ENCODE measurements around the gene CCDC146.

CCDC146 gene

DNA sequence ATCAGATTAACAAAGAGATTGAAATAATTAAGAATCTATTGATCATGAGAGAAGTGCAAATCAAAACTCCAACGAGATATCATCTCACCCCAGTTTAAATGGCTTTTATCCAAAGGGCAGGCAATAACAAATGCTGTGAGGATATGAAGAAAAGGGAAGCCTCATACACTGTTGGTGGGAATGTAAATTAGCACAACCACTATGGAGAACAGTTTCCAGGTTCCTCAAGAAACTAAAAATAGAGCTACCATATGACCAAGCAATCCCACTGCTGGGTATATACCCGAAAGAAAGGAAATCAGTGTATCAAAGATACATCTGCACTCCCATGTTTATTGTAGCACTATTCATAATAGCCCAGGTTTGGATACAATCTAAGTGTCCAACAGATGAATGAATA, 63.5 kb downstream of the CCDC146 start:
- TF ChIP-seq, protein P1, sequence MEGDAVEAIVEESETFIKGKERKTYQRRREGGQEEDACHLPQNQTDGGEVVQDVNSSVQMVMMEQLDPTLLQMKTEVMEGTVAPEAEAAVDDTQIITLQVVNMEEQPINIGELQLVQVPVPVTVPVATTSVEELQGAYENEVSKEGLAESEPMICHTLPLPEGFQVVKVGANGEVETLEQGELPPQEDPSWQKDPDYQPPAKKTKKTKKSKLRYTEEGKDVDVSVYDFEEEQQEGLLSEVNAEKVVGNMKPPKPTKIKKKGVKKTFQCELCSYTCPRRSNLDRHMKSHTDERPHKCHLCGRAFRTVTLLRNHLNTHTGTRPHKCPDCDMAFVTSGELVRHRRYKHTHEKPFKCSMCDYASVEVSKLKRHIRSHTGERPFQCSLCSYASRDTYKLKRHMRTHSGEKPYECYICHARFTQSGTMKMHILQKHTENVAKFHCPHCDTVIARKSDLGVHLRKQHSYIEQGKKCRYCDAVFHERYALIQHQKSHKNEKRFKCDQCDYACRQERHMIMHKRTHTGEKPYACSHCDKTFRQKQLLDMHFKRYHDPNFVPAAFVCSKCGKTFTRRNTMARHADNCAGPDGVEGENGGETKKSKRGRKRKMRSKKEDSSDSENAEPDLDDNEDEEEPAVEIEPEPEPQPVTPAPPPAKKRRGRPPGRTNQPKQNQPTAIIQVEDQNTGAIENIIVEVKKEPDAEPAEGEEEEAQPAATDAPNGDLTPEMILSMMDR (IDR thresholded peaks at IDR 0.05; ENCODE audit: control insufficient read depth, insufficient read depth, low read depth, low read length, missing control alignments): no peak
- DNase-seq (ENCODE audit: low read depth): no peak
- H3K4me3 ChIP-seq (ENCODE audit: control insufficient read depth, low read depth, low read length): no peak overlapping the region

DNA sequence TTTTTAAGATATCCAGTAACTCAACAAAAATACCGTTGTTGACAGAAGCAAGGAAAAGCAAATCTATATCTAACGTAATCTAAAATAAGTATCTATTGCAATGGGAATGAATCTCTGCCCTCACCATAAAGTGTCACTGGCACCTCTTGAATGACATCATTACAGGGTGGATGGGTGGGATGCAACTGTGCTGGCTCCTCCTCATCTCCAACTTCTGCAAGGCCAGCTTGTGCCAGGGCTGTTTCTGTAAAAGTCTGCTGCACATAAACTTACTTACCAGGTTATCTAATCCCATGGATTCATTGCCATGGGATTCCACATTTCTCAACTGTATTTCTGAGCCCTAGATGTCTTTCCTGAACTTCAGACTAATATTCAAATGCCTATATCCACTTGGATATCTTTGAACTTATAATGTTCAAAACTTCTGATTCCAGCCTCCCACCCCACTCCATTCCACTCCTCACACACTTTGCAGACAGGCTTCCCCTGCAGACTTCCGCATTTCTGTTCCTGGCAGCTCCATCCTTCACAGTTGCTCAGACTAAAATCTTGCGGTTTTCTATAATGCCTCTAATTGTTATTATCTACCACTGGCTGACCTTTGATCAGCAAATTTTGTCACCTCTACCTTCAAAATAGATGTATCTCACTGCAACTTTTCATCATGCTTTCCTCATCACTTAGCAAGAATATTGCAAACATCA, 66.5 kb downstream of the CCDC146 start:
- TF ChIP-seq, protein P1 (IDR thresholded peaks at IDR 0.05; ENCODE audit: control insufficient read depth, insufficient read depth, low read depth, low read length, missing control alignments): no peak
- DNase-seq (ENCODE audit: low read depth): no peak
- H3K4me3 ChIP-seq (ENCODE audit: control insufficient read depth, low read depth, low read length): no peak overlapping the region

DNA sequence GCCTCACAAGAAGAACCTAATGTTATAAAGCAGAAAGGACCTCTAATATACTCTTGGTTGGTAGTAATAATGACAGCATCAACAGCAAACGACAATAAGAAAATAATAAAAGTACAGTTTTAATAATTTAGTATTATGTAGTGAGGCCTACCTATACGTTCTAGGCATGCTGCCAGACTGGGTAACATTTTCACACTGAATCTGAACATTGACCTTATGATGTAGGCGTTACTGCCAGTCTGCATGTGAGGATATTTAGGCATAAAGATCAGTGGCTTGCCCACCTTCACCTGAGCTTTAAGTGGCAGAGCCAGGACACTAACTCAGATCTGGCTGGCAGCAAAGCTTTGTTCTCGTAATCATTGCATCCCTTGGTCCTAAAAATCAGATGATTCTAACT, 74.7 kb downstream of the CCDC146 start:
- DNase-seq (ENCODE audit: low read depth): no peak
- TF ChIP-seq, protein P1 (IDR thresholded peaks at IDR 0.05; ENCODE audit: control insufficient read depth, insufficient read depth, low read depth, low read length, missing control alignments): no peak
- H3K4me3 ChIP-seq (ENCODE audit: control insufficient read depth, low read depth, low read length): no peak overlapping the region

DNA sequence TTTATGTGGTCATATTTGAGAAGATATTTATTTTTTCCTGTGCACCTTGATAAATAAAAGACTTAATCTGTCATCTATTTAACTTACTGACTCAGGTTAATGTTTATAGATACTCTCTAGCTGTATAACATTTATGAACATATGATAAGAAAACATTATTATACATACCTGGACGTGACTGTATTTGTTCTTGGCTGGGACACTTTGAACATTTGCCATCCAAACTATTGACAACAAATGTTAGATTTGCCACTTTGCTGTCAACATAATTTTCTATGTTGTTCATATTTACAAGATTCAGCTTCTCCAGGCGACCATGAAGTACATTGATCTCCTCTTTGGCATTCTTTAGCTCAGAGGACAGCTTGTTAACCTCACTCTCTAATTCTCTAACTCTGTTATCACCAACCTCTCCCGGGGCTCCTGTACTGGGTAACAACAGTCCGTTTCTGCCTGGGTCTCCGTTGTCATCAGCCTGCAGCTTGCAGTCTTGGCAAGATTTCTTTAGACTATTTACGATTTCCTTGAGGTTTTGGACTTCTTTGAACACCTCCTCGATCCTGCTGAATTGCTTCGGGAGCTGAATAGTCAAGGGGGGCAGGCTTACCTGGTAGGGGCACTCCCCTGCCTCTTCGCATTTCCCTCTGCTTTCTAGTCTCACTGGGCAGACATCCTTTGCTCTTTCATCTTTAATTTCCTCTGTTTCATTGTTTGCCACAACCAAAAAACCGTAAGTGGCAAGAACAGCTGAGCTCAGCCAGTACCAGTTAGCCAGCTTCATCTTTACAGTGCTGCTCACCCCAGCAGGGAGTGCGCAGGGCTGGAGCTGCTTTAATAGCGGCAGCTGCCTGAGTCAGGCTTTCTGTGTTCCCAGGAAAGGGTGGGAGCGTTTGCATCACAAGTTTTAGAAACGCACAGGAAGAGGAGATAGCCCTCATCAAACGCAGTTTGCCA, 76.9 kb downstream of the CCDC146 start, which contains the start of gene FGL2:
FGL2 (minus strand) TSS at position 807 of the 954 bp plus-strand sequence; CDS start at position 781, 26 bp downstream.
- TF ChIP-seq, protein P1 (IDR thresholded peaks at IDR 0.05; ENCODE audit: control insufficient read depth, insufficient read depth, low read depth, low read length, missing control alignments): no peak
- peak within 1 kb of the TSS; percentile 21 for H3K4me3 ChIP-seq (ENCODE audit: control insufficient read depth, low read depth, low read length)
- DNase-seq (ENCODE audit: low read depth): peak; percentile 24

DNA sequence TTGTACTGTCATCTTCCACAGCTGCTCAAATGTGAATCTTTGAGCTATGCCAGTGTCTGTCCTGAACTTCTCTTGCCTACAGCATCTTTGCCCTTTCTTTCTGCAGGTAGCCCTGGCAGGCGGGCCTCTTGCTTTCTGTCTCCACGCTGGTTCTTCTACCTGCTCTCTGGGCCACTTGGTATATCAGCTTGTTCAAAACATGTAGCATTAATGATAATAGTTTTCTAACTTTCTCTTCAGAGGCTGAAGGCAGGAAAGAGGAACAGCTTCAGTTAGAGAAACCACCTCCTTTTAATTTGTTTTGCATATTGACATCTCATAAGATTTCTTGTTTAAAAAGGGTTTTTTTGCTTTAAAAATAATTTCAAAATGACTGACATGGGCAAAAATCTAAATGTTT, 78.1 kb downstream of the CCDC146 start:
- no peak overlapping the region for H3K4me3 ChIP-seq (ENCODE audit: control insufficient read depth, low read depth, low read length)
- DNase-seq (ENCODE audit: low read depth): no peak
- TF ChIP-seq, protein P1 (IDR thresholded peaks at IDR 0.05; ENCODE audit: control insufficient read depth, insufficient read depth, low read depth, low read length, missing control alignments): no peak

DNA sequence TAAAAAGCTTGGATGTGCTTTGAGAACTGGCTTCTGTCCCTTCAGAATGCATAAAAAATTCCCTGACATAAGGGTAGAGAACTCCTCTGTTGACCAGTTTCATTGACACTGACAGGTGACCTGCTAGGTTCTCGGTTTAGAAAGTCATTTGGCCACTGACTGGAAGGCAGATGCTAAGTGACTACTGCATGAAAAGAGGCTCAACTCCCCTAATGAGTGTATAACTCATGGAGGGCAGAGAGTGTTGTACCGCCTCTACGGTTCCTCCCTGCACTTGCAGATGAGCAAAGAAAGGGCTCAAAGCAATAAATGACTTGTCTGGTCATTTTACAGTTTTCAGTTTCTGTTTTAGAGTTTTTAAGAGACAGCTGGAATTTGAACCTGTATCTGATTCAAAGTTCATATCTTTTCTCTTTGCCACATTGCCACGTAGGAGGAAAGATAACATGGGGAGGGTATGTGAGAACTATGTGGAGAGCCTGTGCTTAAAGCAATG, 80.1 kb downstream of the CCDC146 start:
- TF ChIP-seq, protein P1 (IDR thresholded peaks at IDR 0.05; ENCODE audit: control insufficient read depth, insufficient read depth, low read depth, low read length, missing control alignments): no peak
- no peak for DNase-seq (ENCODE audit: low read depth)
- H3K4me3 ChIP-seq (ENCODE audit: control insufficient read depth, low read depth, low read length): no peak overlapping the region

Measured in AG09309 (cell line).